Tibial artery (tissue), 4 donors: Measurements from ENCODE around the gene AMIGO3.

Experiments used
- DNase-seq, 2 donors: peaks; one replicate each; pipeline ENCODE4 v3.0.0-alpha.2; 2019
- H3K27ac ChIP-seq, 2 donors: fragments of 200-600 bp; sonication (generic) in 1 of 2; 1 replicate in 1 of 2; 2 replicates in 1 of 2; pipeline ENCODE4 v1.5.1; 2018 to 2019; ENCODE audit warnings: mild to moderate bottlenecking in 1 of 2
- H3K27me3 ChIP-seq, 2 donors: fragments of 200-600 bp; sonication (generic) in 1 of 2; one replicate each; pipeline versions ENCODE4 v1.5.1 to v1.6.0; 2016 to 2019
- H3K36me3 ChIP-seq, 3 donors: fragments of 200-600 bp; sonication (generic) in 2 of 3; one replicate each; pipeline ENCODE4 v1.5.1; 2016 to 2019; ENCODE audit warnings: mild to moderate bottlenecking in 2 of 3
- H3K4me1 ChIP-seq, 4 donors: fragments of 200-600 bp; sonication (generic) in 2 of 4; 1 replicate in 3 of 4; 2 replicates in 1 of 4; pipeline ENCODE4 v1.5.1; 2016 to 2019
- H3K4me3 ChIP-seq, 2 donors: fragments of 200-600 bp; sonication (generic) in 1 of 2; 1 replicate in 1 of 2; 2 replicates in 1 of 2; pipeline ENCODE4 v1.5.1; 2018 to 2019; ENCODE audit warnings: mild to moderate bottlenecking in 2 of 2
- H3K9me3 ChIP-seq, 3 donors: fragments of 200-600 bp; sonication (generic) in 1 of 3; one replicate each; pipeline ENCODE4 v1.5.1; 2016 to 2019
- intact Hi-C: fragments of 100-400 bp; cut with DNase I; formaldehyde crosslinking; loops from one replicate; pipeline ENCODE4 v1.15.0; 2023; ENCODE audit warnings: low total_unique reads
- TF ChIP-seq, protein P1 (sequence below), 2 experiments: fragments of 200-600 bp in 1 of 2; fragments of 450-650 bp in 1 of 2; IDR thresholded peaks; one replicate each; pipeline ENCODE4 v1.5.1; 2017 to 2019; ENCODE audit warnings: antibody characterized with exemption in 2 of 2, mild to moderate bottlenecking in 1 of 2, moderate library complexity in 1 of 2

Gene AMIGO3

DNA sequence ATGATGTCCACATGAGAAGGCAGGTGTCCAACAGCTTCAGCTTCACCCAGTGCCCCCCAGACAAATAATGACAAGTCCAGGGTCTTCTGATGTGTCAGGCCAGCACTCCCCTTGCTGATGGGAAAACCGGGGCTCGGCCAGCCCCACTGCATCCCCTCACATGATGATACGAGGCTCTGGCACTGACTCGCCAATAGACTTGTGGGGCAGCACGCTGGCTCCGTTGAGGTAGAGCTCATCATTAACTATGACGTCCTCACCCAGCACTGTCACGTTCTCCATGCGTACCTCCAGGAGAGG is 2.1 kb upstream of the AMIGO3 start:
- Histone ChIP-seq H3K27me3 (no peaks in the 10 kb centered on the region), H3K27ac (no peak overlapping the region), H3K9me3 (no peaks in the 10 kb centered on the region), H3K4me3 (no peak overlapping the region), H3K4me1 (peaks cover 0 to 45% (median 37%) of the 10 kb centered on the region in 4 donors), H3K36me3 (peaks cover 4 to 44% (median 31%) of the 10 kb centered on the region in 3 donors)
- no peak for DNase-seq
- intact Hi-C loops: loop anchor here (10.0 kb wide), 1 partner anchor 63 kb away; the partner anchor contains the start of gene IP6K1
- TF ChIP-seq, protein P1, sequence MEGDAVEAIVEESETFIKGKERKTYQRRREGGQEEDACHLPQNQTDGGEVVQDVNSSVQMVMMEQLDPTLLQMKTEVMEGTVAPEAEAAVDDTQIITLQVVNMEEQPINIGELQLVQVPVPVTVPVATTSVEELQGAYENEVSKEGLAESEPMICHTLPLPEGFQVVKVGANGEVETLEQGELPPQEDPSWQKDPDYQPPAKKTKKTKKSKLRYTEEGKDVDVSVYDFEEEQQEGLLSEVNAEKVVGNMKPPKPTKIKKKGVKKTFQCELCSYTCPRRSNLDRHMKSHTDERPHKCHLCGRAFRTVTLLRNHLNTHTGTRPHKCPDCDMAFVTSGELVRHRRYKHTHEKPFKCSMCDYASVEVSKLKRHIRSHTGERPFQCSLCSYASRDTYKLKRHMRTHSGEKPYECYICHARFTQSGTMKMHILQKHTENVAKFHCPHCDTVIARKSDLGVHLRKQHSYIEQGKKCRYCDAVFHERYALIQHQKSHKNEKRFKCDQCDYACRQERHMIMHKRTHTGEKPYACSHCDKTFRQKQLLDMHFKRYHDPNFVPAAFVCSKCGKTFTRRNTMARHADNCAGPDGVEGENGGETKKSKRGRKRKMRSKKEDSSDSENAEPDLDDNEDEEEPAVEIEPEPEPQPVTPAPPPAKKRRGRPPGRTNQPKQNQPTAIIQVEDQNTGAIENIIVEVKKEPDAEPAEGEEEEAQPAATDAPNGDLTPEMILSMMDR (IDR thresholded peaks at IDR 0.05): no peak

DNA sequence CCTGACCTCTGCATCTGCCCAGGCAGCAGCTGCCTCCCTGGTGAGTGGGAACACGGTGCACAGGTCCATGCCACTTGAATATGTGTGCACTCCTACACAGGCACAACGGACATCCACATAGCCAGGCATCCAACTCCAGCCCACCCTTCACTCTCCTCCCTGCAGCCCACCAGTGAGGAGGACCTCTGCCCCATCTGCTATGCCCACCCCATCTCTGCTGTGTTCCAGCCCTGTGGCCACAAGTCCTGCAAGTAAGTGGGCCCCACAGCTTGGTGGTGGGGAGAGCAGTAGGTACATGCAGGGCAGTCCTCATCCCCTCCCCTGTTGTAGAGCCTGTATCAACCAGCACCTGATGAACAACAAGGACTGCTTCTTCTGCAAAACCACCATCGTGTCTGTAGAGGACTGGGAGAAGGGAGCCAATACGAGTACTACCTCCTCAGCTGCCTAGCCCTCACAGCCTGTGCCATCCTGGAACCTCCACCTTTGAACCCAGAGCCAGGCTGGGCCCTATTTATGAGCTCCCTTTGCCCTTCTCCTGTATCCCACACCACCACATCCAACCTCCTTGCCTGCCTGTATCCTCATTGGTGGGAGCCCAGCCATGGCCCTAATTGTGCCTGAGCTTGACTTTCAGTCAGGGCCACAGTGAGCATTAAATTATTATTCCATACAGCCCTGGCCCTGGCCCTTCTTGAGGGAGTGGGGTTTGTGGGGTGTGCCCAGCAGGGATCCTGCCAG is 1.5 kb upstream of the AMIGO3 start:
- intact Hi-C loops: loop anchor here (10.0 kb wide), 1 partner anchor 64 kb away; the partner anchor contains the start of gene IP6K1
- TF ChIP-seq, protein P1 (IDR thresholded peaks at IDR 0.05): no peak
- H3K27me3 ChIP-seq: no peaks in the 10 kb centered on the region
- H3K9me3 ChIP-seq: no peaks in the 10 kb centered on the region
- no peak overlapping the region for H3K4me3 ChIP-seq
- no peak overlapping the region for H3K27ac ChIP-seq
- DNase-seq: peak in 1 of 2 donors; percentile 54
- H3K4me1 ChIP-seq: peaks cover 0 to 45% (median 37%) of the 10 kb centered on the region in 4 donors
- H3K36me3 ChIP-seq: peaks cover 0 to 44% (median 31%) of the 10 kb centered on the region in 3 donors

DNA sequence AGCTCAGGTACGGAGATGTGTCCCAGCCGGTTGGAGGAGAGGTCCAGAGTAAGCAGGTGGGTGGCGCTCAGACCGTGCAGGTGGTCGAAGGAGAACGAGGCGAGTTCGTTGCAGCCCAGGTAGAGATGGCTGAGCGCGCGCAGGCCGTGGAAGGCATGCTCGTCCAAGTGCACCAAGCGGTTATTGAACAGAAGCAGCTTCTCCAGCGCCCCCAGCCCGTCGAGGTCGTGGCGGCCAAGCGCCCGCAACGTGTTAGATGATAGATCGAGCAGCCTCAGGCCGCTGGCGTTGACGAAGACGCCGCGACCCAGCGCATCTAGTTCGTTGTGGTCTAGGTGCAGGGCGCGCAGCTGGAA is 648 bp downstream of the AMIGO3 start:
- Histone ChIP-seq H3K36me3 (peaks cover 0 to 53% (median 33%) of the 10 kb centered on the region in 3 donors), H3K4me3 (peak overlapping the region; percentile 53 to 64), H3K9me3 (no peaks in the 10 kb centered on the region), H3K27ac (no peak overlapping the region), H3K4me1 (peaks cover 0 to 35% (median 29%) of the 10 kb centered on the region in 4 donors), H3K27me3 (no peaks in the 10 kb centered on the region)
- intact Hi-C loops: no loop called here
- DNase-seq: no peak
- TF ChIP-seq, protein P1 (IDR thresholded peaks at IDR 0.05): no peak

DNA sequence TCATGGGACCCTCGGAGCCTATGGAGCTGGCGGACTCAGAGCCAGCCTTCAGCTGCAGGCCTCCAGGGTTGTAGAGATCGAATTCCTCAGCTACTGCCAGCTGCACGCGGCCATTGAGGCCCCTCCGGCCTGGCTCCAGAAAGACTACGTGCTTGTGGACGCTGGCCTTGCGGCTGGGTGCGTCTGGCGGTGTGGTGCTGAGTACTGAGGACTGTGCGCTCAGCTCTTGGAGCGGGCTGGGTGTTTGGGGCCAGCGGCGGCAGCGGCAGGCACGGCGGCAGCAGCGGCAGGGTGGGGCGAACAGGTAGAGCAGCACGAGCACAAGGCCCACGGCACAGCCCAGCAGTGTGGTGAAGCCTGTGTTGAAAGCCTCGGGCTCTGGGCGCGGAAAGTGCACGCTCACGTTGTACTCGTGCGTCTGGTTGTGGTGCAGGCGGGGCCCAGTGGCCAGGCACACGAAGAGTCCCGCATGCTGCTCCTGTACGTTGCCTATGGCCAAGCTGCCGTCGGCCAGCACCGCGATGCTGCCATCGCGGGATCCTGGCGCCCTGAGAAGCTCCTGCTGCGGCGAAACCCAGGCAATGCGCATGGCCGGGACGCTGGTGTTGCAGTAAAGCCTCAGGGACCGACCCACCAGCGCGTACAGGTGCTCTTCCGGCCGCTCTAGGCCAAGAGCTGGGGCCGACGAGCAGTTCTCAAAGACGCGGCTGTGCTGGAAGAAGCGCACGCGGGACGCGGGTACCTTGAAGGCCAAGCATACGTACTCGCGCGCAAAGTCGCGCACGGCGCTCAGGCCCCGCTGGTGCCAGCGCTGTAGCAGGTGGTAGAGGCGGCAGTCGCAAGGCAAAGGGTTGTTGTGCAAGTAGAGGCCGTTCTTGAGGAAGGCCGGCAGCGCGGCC is 1.3 kb downstream of the AMIGO3 start:
- peak in 1 of 2 donors; percentile 64 for DNase-seq
- no peak overlapping the region for H3K4me3 ChIP-seq

DNA sequence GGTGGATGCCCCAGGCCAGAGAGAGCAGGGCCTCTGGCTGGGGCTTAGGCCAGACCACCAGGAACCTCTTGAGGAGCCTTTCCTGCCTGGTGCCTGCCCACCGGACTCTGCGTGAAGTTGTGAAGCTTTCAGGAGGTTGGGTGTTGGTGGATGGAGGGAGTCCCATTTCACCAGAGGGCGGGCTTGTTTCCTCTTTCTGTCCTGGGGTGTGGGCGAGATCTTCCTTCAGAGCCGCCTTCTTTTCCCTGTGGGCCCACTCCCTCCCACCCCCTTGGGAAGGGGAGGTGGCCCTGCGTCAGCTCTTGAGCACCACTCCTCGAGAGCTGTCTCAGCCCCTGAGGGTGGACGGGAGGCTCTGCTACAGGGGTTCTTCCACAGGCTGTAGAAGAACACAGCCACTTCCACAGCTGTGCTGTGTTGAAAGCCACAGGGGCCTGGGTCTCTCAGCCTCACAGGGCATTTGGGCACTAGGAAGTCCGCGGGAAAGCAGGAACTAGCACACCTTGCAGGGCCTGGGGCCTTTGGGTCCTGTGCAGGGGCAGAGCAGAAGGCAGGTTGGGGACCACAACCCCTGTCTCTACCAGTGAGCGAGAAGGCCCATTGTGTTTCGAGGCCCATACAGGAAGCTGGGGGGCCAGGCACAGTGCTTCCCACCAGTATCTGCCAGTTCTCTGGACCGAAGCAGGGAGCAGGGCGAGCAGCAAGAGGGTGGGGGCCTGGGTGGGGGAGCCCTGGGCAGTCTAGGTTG is 2.1 kb downstream of the AMIGO3 start:
- peaks cover 6 to 64% (median 33%) of the 10 kb centered on the region in 3 donors for H3K36me3 ChIP-seq
- H3K4me3 ChIP-seq: no peak overlapping the region
- H3K4me1 ChIP-seq: peaks cover 0 to 24% (median 19%) of the 10 kb centered on the region in 4 donors
- no peaks in the 10 kb centered on the region for H3K27me3 ChIP-seq
- no peaks in the 10 kb centered on the region for H3K9me3 ChIP-seq
- TF ChIP-seq, protein P1 (IDR thresholded peaks at IDR 0.05): no peak
- intact Hi-C loops: no loop called here
- H3K27ac ChIP-seq: no peak overlapping the region
- DNase-seq: peak in 1 of 2 donors; percentile 62

More for the DNA sequence above, 1.3 kb downstream of the AMIGO3 start:
- intact Hi-C loops: no loop called here
- peaks cover 0 to 33% (median 27%) of the 10 kb centered on the region in 4 donors for H3K4me1 ChIP-seq
- no peaks in the 10 kb centered on the region for H3K27me3 ChIP-seq
- H3K36me3 ChIP-seq: peaks cover 0 to 59% (median 33%) of the 10 kb centered on the region in 3 donors
- H3K27ac ChIP-seq: no peak overlapping the region
- TF ChIP-seq, protein P1 (IDR thresholded peaks at IDR 0.05): no peak
- no peaks in the 10 kb centered on the region for H3K9me3 ChIP-seq
